ENCODE results near the gene B4GALT3.

The B4GALT3 gene

DNA sequence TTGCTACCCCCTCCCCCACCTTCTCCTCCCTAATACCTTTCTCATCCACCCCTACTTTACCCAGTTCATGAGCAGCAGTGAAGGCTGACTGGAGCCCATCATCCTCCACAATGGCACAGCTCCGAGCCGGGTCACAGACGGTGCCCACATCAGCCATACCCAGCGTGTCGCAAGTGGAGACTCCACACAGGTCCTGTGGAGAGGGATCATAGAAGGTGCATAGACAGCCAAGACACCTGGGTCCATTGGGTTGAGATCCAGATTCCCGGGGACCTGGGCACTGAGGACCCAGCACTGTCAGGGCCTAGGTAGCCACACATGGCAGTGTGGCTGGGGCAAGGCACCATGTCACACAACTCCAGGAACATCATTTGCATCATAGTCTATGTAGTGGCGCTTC is 18.8 kb upstream of the B4GALT3 start:
- Histone ChIP-seq H3K27ac (ENCODE audit: insufficient read depth, low read length, poor library complexity, severe bottlenecking) (no peak overlapping the region), H3K4me1 (ENCODE audit: control insufficient read depth, insufficient read depth, low read length, poor library complexity, severe bottlenecking) (peaks cover 15% of the 10 kb centered on the region), H3K4me3 (ENCODE audit: insufficient read depth, low read depth, low read length, poor library complexity, severe bottlenecking) (no peak overlapping the region), H3K36me3 (ENCODE audit: control insufficient read depth, insufficient read depth, low read length) (no peaks in the 10 kb centered on the region), H3K9me3 (ENCODE audit: control insufficient read depth, low read length) (no peaks in the 10 kb centered on the region), H3K27me3 (replicated peaks; ENCODE audit: control insufficient read depth, insufficient read depth, low read length, poor library complexity, severe bottlenecking) (no peaks in the 10 kb centered on the region)
- DNase-seq: no peak

DNA sequence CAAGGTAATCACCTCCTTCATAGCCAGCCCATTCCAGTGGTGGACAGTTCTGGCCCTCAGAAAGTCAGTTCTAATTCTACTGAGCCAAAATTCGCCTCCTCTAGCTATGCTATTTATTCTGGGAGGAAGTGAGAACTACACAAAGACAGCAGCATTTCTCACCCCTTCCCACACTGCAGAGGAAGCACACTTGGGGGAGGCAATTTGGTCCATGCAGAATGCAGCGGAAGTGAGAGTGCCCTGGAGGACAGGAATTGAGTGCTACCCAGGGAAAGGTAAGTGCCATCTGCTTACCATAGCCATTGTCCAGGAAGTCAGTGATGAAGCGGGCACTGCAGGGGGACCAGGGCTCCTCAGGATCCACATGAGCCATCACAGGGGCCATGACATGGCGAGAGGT is 17.9 kb upstream of the B4GALT3 start:
- H3K27ac ChIP-seq (ENCODE audit: insufficient read depth, low read length, poor library complexity, severe bottlenecking): no peak overlapping the region
- H3K4me3 ChIP-seq (ENCODE audit: insufficient read depth, low read depth, low read length, poor library complexity, severe bottlenecking): no peak overlapping the region
- DNase-seq: no peak
- peaks cover 12% of the 10 kb centered on the region for H3K4me1 ChIP-seq (ENCODE audit: control insufficient read depth, insufficient read depth, low read length, poor library complexity, severe bottlenecking)
- H3K36me3 ChIP-seq (ENCODE audit: control insufficient read depth, insufficient read depth, low read length): no peaks in the 10 kb centered on the region
- H3K27me3 ChIP-seq (replicated peaks; ENCODE audit: control insufficient read depth, insufficient read depth, low read length, poor library complexity, severe bottlenecking): no peaks in the 10 kb centered on the region
- no peaks in the 10 kb centered on the region for H3K9me3 ChIP-seq (ENCODE audit: control insufficient read depth, low read length)

DNA sequence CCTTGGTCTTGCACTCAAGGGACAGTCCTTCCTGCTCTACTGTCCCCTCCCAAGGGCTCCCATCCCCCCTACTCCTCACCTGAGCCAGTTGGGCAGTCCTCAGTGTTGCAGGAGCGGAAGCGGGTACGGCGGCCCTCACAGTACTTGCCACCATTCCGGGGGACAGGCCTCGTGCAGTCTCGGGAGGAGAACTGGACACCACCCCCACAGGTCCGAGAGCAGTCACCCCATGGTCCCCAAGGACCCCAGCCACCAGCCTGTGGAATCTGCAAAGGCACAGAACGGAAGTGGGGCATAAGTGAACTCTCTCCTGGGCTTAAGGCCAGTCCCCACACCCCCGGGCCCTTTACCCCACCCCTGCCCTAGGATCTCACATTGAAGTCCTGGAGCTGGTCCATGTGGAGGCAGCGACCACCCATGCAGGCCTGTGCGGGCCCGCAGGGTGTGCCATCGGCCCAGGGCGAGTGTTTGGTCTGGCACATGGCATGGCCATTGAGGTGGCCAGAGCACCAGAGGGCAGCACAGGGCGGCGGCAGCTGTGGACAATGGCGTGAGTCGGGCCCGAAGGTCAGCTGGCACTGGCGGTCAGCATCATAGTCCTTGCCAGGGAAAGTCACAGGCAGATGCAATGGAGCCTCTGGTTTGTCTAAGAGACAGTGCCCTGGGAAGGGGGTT is 16.4 kb upstream of the B4GALT3 start:
- DNase-seq: no peak
- Histone ChIP-seq H3K4me1 (ENCODE audit: control insufficient read depth, insufficient read depth, low read length, poor library complexity, severe bottlenecking) (peaks cover 8% of the 10 kb centered on the region), H3K4me3 (ENCODE audit: insufficient read depth, low read depth, low read length, poor library complexity, severe bottlenecking) (no peak overlapping the region), H3K9me3 (ENCODE audit: control insufficient read depth, low read length) (no peaks in the 10 kb centered on the region), H3K27ac (ENCODE audit: insufficient read depth, low read length, poor library complexity, severe bottlenecking) (no peak overlapping the region), H3K27me3 (replicated peaks; ENCODE audit: control insufficient read depth, insufficient read depth, low read length, poor library complexity, severe bottlenecking) (no peaks in the 10 kb centered on the region), H3K36me3 (ENCODE audit: control insufficient read depth, insufficient read depth, low read length) (no peaks in the 10 kb centered on the region)

DNA sequence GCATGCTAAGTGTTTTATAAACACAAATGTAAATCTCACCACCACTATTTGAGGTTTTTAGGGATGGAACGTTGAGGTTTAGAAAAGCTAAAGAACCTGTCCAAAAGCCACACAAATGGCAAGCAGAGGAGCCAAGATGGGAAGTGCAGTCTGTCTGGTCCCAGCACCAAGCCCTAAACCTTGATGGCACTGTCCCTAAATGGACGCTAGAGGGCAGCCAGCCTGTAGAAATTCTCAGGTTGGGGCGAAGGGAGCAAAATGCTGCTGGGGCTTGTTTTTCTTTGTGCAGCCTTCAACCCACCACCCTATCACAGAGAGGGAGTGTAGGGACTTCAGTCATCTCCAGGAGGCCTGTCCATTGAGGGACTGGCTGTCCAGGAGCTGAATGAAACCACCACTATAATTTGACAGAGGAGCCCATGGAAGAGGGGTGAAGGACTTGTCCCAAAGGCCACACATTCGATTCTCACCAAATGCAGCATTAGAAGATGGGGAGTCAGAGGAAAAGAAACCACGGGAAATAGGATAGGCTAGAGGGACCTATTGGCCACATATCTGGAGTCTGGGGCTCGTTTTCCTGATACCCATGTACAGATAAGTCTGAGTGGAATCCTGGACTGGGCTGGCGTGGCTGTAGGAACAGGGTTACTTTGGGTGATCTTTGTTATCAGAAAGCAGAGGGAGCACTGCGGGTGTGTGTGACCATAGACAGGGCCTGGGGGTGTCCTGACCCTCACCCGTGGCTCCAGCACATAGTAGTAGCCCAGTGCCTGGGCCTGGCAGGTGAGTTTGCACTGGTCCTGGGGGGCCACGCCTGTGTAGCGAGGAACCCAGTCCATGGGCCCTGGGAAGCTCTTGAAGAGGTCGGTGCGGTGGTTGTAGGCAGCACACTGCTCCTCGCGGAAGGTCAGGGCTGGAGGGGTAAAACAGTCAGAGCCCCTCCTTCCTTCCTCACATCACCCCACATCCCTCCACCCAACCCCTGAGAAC is 15.5 kb upstream of the B4GALT3 start:
- no peak overlapping the region for H3K4me3 ChIP-seq (ENCODE audit: insufficient read depth, low read depth, low read length, poor library complexity, severe bottlenecking)
- no peaks in the 10 kb centered on the region for H3K27me3 ChIP-seq (replicated peaks; ENCODE audit: control insufficient read depth, insufficient read depth, low read length, poor library complexity, severe bottlenecking)
- no peak overlapping the region for H3K27ac ChIP-seq (ENCODE audit: insufficient read depth, low read length, poor library complexity, severe bottlenecking)
- DNase-seq: peak; percentile 38 to 60 (median 42)
- H3K9me3 ChIP-seq (ENCODE audit: control insufficient read depth, low read length): no peaks in the 10 kb centered on the region
- H3K4me1 ChIP-seq (ENCODE audit: control insufficient read depth, insufficient read depth, low read length, poor library complexity, severe bottlenecking): peaks cover 16% of the 10 kb centered on the region
- no peaks in the 10 kb centered on the region for H3K36me3 ChIP-seq (ENCODE audit: control insufficient read depth, insufficient read depth, low read length)

DNA sequence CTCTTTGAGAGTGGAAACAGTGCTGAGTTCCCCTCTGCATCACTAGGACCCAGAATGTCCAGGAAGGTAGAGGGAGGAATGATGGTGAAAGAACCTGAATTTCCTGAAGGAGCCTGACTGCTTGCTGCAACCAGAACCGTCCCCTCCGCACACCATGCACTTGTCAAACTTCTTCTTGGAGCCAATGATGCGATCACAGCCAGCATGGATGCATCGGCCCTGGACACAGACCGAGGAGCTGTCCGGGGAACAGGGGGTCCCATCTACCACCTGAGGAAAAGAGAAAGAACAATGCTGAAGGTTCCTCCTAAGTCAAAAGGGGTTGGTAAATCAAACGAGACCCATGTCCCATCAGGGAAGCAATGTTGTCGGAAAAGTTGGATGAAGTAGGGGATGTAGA is 14.7 kb upstream of the B4GALT3 start:
- H3K36me3 ChIP-seq (ENCODE audit: control insufficient read depth, insufficient read depth, low read length): no peaks in the 10 kb centered on the region
- no peak overlapping the region for H3K27ac ChIP-seq (ENCODE audit: insufficient read depth, low read length, poor library complexity, severe bottlenecking)
- peaks cover 24% of the 10 kb centered on the region for H3K4me1 ChIP-seq (ENCODE audit: control insufficient read depth, insufficient read depth, low read length, poor library complexity, severe bottlenecking)
- no peak for DNase-seq
- H3K9me3 ChIP-seq (ENCODE audit: control insufficient read depth, low read length): no peaks in the 10 kb centered on the region
- no peaks in the 10 kb centered on the region for H3K27me3 ChIP-seq (replicated peaks; ENCODE audit: control insufficient read depth, insufficient read depth, low read length, poor library complexity, severe bottlenecking)
- H3K4me3 ChIP-seq (ENCODE audit: insufficient read depth, low read depth, low read length, poor library complexity, severe bottlenecking): no peak overlapping the region

DNA sequence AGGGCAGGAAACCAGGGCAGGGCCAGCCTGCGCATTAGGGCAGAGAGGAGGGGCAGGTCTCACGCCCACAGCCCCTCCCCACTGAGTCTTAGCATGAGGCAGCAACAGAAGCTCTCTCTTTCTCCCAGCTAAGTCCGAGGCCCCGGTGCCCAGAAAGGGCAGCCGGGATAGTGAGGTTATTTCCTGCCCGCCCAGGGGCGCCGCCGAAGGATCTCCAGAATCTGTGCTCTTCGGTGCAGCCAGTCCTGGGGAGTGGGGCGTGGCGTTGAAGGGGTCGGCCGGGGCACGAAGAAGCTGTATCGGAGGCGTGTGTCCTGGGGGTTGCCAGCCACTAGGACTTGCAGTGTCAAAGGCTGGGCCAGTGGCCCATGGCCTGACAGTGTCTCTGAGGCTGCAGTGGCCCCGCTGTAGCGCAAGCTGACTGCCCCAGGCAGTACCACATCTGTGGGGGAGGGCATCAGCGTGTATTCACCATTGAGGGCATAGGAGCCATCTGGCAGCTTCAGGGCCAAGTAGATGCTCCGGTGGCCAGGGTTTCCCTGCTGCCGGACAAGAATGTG is 13.7 kb upstream of the B4GALT3 start:
- Histone ChIP-seq H3K36me3 (ENCODE audit: control insufficient read depth, insufficient read depth, low read length) (no peaks in the 10 kb centered on the region), H3K4me1 (ENCODE audit: control insufficient read depth, insufficient read depth, low read length, poor library complexity, severe bottlenecking) (peaks cover 33% of the 10 kb centered on the region), H3K27ac (ENCODE audit: insufficient read depth, low read length, poor library complexity, severe bottlenecking) (no peak overlapping the region), H3K9me3 (ENCODE audit: control insufficient read depth, low read length) (no peaks in the 10 kb centered on the region), H3K27me3 (replicated peaks; ENCODE audit: control insufficient read depth, insufficient read depth, low read length, poor library complexity, severe bottlenecking) (no peaks in the 10 kb centered on the region), H3K4me3 (ENCODE audit: insufficient read depth, low read depth, low read length, poor library complexity, severe bottlenecking) (no peak overlapping the region)
- no peak for DNase-seq

DNA sequence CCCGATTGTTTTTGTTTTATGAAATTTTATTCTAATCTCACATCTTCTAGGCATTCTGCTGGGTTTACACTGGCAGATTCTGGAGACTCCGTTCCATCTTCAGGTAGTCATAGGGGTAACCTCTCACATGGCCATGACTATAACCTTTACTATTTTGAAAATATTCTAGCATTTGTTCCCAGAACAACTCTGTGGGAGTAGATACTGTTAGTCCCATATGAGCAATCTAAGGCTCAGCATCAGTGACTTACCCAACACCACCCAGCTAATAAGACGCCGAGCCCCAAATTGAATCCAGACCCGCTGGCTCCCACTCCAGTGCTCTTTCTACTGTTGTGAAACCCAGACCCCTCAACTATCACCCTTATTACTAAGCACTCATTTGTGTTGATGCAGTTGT is 11.7 kb upstream of the B4GALT3 start:
- no peak overlapping the region for H3K4me3 ChIP-seq (ENCODE audit: insufficient read depth, low read depth, low read length, poor library complexity, severe bottlenecking)
- H3K9me3 ChIP-seq (ENCODE audit: control insufficient read depth, low read length): no peaks in the 10 kb centered on the region
- H3K27me3 ChIP-seq (replicated peaks; ENCODE audit: control insufficient read depth, insufficient read depth, low read length, poor library complexity, severe bottlenecking): no peaks in the 10 kb centered on the region
- H3K36me3 ChIP-seq (ENCODE audit: control insufficient read depth, insufficient read depth, low read length): no peaks in the 10 kb centered on the region
- no peak for DNase-seq
- no peak overlapping the region for H3K27ac ChIP-seq (ENCODE audit: insufficient read depth, low read length, poor library complexity, severe bottlenecking)
- peaks cover 50% of the 10 kb centered on the region for H3K4me1 ChIP-seq (ENCODE audit: control insufficient read depth, insufficient read depth, low read length, poor library complexity, severe bottlenecking)

DNA sequence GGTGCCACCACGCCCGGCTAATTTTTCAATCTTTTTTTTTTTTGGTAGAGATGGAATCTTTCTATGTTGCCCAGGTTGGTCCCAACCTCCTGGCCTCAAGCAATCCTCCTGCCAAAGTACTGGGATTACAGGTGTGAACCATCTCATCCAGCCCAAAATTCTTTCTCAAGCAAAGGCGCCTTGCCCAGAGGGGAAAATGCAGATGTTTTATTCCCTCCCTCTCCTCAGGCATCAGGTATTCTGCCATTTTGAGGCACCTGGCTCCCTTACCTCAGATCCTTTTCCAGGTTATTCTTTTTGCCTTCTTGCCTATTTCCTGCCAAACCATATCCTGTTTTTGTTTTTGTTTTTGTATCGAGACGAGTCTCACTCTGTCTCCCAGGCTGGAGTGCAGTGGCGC is 11.1 kb upstream of the B4GALT3 start:
- no peak for DNase-seq
- Histone ChIP-seq H3K4me3 (ENCODE audit: insufficient read depth, low read depth, low read length, poor library complexity, severe bottlenecking) (no peak overlapping the region), H3K27ac (ENCODE audit: insufficient read depth, low read length, poor library complexity, severe bottlenecking) (peak overlapping the region; percentile 36), H3K36me3 (ENCODE audit: control insufficient read depth, insufficient read depth, low read length) (no peaks in the 10 kb centered on the region), H3K27me3 (replicated peaks; ENCODE audit: control insufficient read depth, insufficient read depth, low read length, poor library complexity, severe bottlenecking) (no peaks in the 10 kb centered on the region), H3K4me1 (ENCODE audit: control insufficient read depth, insufficient read depth, low read length, poor library complexity, severe bottlenecking) (peaks cover 56% of the 10 kb centered on the region), H3K9me3 (ENCODE audit: control insufficient read depth, low read length) (no peaks in the 10 kb centered on the region)

DNA sequence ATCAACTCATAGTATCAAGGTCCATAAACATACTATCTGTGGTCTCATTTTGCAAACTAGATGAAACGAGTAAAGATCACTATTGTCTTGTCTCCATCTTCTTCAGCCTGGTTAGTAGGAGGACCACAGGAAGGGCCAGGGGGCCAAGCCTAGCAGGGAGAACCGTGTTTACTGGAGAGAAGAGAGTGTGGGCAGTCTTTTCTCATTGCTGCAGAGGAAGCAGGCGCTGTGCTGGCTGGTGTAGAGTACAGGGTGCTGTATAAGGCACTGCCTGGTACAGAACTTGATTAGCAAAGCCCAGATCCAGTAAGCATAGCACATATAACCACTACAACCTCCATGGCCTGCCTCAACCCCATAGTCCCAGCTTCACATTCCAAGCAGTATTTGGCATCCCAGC is 10.0 kb upstream of the B4GALT3 start:
- peak overlapping the region; percentile 50 for H3K27ac ChIP-seq (ENCODE audit: insufficient read depth, low read length, poor library complexity, severe bottlenecking)
- H3K9me3 ChIP-seq (ENCODE audit: control insufficient read depth, low read length): no peaks in the 10 kb centered on the region
- no peaks in the 10 kb centered on the region for H3K27me3 ChIP-seq (replicated peaks; ENCODE audit: control insufficient read depth, insufficient read depth, low read length, poor library complexity, severe bottlenecking)
- no peak overlapping the region for H3K4me3 ChIP-seq (ENCODE audit: insufficient read depth, low read depth, low read length, poor library complexity, severe bottlenecking)
- H3K4me1 ChIP-seq (ENCODE audit: control insufficient read depth, insufficient read depth, low read length, poor library complexity, severe bottlenecking): peaks cover 63% of the 10 kb centered on the region
- H3K36me3 ChIP-seq (ENCODE audit: control insufficient read depth, insufficient read depth, low read length): no peaks in the 10 kb centered on the region
- no peak for DNase-seq
